ENCODE results near the gene MYL7.

MYL7 gene

GRCh38 chr7:44112997-44113763 lies 28.0 kb downstream of the MYL7 start:
- Histone ChIP-seq H3K4me3 (ENCODE audit: low read depth, low read length) (no peak overlapping the region), H3K27me3 (replicated peaks) (no peaks in the 10 kb centered on the region), H3K27ac (no peak overlapping the region), H3K36me3 (replicated peaks) (peaks cover 50% of the 10 kb centered on the region)
- TF ChIP-seq, protein P1, sequence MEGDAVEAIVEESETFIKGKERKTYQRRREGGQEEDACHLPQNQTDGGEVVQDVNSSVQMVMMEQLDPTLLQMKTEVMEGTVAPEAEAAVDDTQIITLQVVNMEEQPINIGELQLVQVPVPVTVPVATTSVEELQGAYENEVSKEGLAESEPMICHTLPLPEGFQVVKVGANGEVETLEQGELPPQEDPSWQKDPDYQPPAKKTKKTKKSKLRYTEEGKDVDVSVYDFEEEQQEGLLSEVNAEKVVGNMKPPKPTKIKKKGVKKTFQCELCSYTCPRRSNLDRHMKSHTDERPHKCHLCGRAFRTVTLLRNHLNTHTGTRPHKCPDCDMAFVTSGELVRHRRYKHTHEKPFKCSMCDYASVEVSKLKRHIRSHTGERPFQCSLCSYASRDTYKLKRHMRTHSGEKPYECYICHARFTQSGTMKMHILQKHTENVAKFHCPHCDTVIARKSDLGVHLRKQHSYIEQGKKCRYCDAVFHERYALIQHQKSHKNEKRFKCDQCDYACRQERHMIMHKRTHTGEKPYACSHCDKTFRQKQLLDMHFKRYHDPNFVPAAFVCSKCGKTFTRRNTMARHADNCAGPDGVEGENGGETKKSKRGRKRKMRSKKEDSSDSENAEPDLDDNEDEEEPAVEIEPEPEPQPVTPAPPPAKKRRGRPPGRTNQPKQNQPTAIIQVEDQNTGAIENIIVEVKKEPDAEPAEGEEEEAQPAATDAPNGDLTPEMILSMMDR (IDR thresholded peaks at IDR 0.05; ENCODE audit: low read depth, low read length, missing control alignments), result no peak
- in situ Hi-C loops (cut with HindIII; ENCODE audit: low pct_ligation_motif_present, low sequenced_read_pairs), result no loop called here
- no peak for DNase-seq

DNA sequence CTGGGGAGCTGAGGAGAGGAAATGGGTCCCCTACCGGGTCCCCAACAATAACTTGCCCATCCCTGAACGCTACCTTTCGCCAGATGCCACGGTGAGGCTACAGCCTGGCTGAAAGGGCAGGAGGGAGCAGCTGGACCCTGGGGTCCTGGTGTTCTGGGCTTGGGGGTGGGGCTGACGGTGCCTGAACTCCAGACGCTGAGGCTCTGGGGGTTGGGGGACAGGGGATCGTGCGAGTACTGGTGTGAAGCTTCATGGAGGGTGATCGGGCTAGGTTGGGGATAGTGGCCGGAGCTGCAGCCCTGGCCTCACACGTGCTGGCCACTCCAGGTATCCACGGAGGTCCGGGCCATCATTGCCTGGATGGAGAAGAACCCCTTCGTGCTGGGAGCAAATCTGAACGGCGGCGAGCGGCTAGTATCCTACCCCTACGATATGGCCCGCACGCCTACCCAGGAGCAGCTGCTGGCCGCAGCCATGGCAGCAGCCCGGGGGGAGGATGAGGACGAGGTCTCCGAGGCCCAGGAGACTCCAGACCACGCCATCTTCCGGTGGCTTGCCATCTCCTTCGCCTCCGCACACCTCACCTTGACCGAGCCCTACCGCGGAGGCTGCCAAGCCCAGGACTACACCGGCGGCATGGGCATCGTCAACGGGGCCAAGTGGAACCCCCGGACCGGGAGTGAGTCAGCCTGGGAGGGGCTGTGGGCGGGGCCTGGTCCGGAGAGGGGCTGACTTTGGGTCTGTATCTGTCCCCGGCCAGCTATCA lies 28.7 kb downstream of the MYL7 start:
- no peak for DNase-seq
- no peak overlapping the region for H3K4me3 ChIP-seq (ENCODE audit: low read depth, low read length)
- TF ChIP-seq, protein P1 (IDR thresholded peaks at IDR 0.05; ENCODE audit: low read depth, low read length, missing control alignments), result no peak
- no peak overlapping the region for H3K27ac ChIP-seq
- in situ Hi-C loops (cut with HindIII; ENCODE audit: low pct_ligation_motif_present, low sequenced_read_pairs), result no loop called here
- peaks cover 44% of the 10 kb centered on the region for H3K36me3 ChIP-seq (replicated peaks)
- no peaks in the 10 kb centered on the region for H3K27me3 ChIP-seq (replicated peaks)

- Histone ChIP-seq H3K27me3 (replicated peaks) (no peaks in the 10 kb centered on the region), H3K36me3 (replicated peaks) (peaks cover 37% of the 10 kb centered on the region), H3K27ac (no peak overlapping the region), H3K4me3 (ENCODE audit: low read depth, low read length) (no peak overlapping the region)
- in situ Hi-C loops (cut with HindIII; ENCODE audit: low pct_ligation_motif_present, low sequenced_read_pairs), result no loop called here
- TF ChIP-seq, protein P1 (IDR thresholded peaks at IDR 0.05; ENCODE audit: low read depth, low read length, missing control alignments), result no peak
- DNase-seq, result no peak
Measured at GRCh38 chr7:44111761-44112160, 29.4 kb downstream of the MYL7 start.

- Histone ChIP-seq H3K36me3 (replicated peaks) (peaks cover 36% of the 10 kb centered on the region), H3K27ac (no peak overlapping the region)
Measured at GRCh38 chr7:44110719-44111635, 30.2 kb downstream of the MYL7 start.

GRCh38 chr7:44109991-44110390 lies 31.1 kb downstream of the MYL7 start:
- no peak for DNase-seq
- TF ChIP-seq, protein P1 (IDR thresholded peaks at IDR 0.05; ENCODE audit: low read depth, low read length, missing control alignments), result no peak
- H3K36me3 ChIP-seq (replicated peaks), result peaks cover 32% of the 10 kb centered on the region
- no peak overlapping the region for H3K27ac ChIP-seq
- H3K27me3 ChIP-seq (replicated peaks), result no peaks in the 10 kb centered on the region
- H3K4me3 ChIP-seq (ENCODE audit: low read depth, low read length), result no peak overlapping the region
- in situ Hi-C loops (cut with HindIII; ENCODE audit: low pct_ligation_motif_present, low sequenced_read_pairs), result no loop called here

More at GRCh38 chr7:44110719-44111635, 30.2 kb downstream of the MYL7 start:
- DNase-seq, result no peak
- TF ChIP-seq, protein P1 (IDR thresholded peaks at IDR 0.05; ENCODE audit: low read depth, low read length, missing control alignments), result no peak
- Histone ChIP-seq H3K4me3 (ENCODE audit: low read depth, low read length) (no peak overlapping the region), H3K27me3 (replicated peaks) (no peaks in the 10 kb centered on the region)
- in situ Hi-C loops (cut with HindIII; ENCODE audit: low pct_ligation_motif_present, low sequenced_read_pairs), result no loop called here

Measured in brain microvascular endothelial cell (primary cell).